Raji (cell line): Measurements from ENCODE around the gene TLK1.

ENCODE experiments used
- POLR2A ChIP-seq: IDR thresholded peaks from 2 replicates; pipeline ENCODE4 v1.6.1; 2011; ENCODE audit warnings: low read depth, low read length, control low read depth; ENCODE audit not compliant: insufficient read depth

Gene TLK1

GRCh38 chr2:171132086-171132485, 28.6 kb downstream of the TLK1 start:
- no peak for TF ChIP-seq POLR2A

GRCh38 chr2:171128461-171128860, 32.2 kb downstream of the TLK1 start:
- no peak for TF ChIP-seq POLR2A

GRCh38 chr2:171124541-171124940, 36.2 kb downstream of the TLK1 start:
- TF ChIP-seq POLR2A, result no peak

DNA sequence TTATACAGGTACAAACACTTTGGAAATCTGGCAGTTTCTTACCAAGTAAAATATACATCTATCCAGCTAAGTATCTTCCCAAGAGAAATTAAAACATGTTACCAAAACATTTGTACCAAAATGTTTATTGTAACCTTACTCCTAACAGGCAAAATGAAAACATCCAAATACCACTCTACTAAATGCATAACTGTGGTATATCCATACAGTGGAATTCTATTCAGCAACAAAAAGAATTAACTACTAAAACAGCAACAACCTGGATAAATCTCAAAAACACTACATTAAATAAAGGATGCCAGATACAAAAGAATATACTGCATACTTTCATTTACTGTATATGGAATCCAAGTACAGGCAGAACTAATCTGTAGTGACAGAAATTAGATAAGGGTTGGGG, 51.1 kb downstream of the TLK1 start:
- TF ChIP-seq POLR2A, result no peak

GRCh38 chr2:171109020-171109419, 51.7 kb downstream of the TLK1 start:
- no peak for TF ChIP-seq POLR2A

- no peak for TF ChIP-seq POLR2A
Observed at GRCh38 chr2:171107803-171108202, 52.9 kb downstream of the TLK1 start.

DNA sequence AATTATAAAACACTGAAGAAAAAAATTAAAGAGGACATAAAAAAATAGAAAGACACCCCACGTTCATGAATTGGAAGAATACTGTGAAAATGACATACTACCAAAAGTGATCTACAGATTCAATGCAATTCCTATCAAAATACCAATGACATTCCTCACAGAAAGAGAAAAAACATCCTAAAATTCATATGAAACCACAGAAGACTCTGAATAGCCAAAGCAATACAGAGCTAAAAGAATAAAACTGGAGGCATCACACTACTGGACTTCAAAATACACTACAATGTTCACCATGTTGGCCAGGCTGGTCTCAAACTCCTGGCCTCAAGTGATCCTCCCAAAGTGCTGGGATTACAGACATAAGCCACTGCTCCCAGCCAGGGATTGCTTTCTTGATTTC, 56.3 kb downstream of the TLK1 start:
- TF ChIP-seq POLR2A, result no peak

DNA sequence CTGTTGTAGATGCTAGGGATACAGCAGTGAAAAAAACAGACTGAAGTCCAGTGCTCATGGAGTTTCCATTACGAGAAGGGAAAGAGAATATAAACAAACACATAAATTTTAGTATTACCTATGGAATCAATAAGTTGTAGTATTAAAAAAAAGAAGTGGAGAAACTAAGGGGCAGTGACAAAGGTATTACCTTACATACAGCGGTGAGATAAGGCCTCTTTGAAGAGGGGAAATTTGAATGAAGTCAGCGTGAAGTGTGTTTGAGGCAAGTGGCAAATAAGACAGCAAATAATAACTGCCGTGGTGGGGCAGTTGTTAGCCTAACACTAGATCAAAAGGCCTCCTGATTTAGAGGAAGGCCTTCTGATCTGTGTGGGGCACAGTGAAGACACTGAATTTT, 57.9 kb downstream of the TLK1 start:
- no peak for TF ChIP-seq POLR2A

DNA sequence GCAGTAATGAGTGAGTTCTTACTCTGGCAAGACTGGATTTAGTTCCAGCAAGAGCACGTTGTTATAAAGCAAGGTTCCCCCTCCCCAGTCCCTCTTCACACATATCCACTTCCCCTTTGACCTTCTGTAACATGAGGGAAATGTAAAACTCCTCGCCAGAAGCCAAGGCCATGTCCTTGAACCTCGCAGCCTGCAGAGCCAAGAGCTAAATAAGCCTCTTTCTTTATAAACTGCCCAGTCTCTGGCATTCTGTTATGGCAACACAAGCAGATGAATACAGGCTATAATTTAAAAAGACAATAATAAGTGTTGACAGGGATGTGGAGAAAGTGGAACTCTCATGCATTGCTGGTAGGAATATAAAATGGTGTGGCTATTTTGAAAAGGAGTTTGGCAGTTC, 60.3 kb downstream of the TLK1 start:
- no peak for TF ChIP-seq POLR2A

- TF ChIP-seq POLR2A, result no peak
Observed at GRCh38 chr2:171098607-171099006, 62.1 kb downstream of the TLK1 start.

- no peak for TF ChIP-seq POLR2A
Observed at GRCh38 chr2:171095014-171095582, 65.6 kb downstream of the TLK1 start.

- no peak for TF ChIP-seq POLR2A
Observed at GRCh38 chr2:171089489-171089888, 71.2 kb downstream of the TLK1 start.

- no peak for TF ChIP-seq POLR2A
Observed at GRCh38 chr2:171088057-171088834, 72.4 kb downstream of the TLK1 start.

GRCh38 chr2:171087547-171087946, 73.1 kb downstream of the TLK1 start:
- no peak for TF ChIP-seq POLR2A

- no peak for TF ChIP-seq POLR2A
Observed at GRCh38 chr2:171086352-171087290, 74.1 kb downstream of the TLK1 start.

DNA sequence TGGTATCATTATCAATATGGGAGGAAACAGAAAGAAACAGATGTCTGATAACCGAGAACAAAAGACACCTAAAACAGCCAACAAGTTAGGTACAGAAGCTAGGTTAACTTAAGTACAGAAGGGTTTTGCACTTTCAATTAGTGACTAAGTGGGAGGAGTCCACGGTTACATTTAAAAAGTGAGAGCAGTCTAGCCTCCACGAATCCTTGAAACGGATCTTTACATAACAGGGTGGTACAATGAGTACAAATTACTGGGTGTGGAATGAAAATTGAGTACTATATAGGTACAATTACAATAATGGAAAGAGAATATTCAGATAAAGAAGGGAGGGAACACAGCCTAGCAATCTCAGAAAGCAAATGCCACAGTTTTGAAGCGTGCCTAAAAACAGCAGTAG, 76.6 kb downstream of the TLK1 start:
- no peak for TF ChIP-seq POLR2A
